ENCODE results near the gene ELFN1. TPM values are rescaled to one million over a fixed set of nuclear protein-coding genes. Genes with fewer than 3 reads are reported as not detected.

Gene ELFN1
- total RNA-seq, 4 donors from 2014 or later: 1.4 to 2.5 (median 1.9) TPM

GRCh38 chr7:1685000-1685624 lies 15.0 kb downstream of the ELFN1 start:
- no peaks in the 10 kb centered on the region for H3K27me3 ChIP-seq
- H3K36me3 ChIP-seq: no peaks in the 10 kb centered on the region
- DNase-seq (ENCODE audit: low spot score in 2 of 2): no peak
- no peak overlapping the region for H3K4me3 ChIP-seq
- H3K4me1 ChIP-seq: no peaks in the 10 kb centered on the region
- 97% methylated on average over 1 of the region's 1 CpG for WGBS
- H3K9me3 ChIP-seq: peaks cover 7% of the 10 kb centered on the region
- H3K27ac ChIP-seq: no peak overlapping the region
- TF ChIP-seq POLR2AphosphoS5 (IDR thresholded peaks at IDR 0.05) (no peak), POLR2A (IDR thresholded peaks at IDR 0.05) (no peak), EP300 (IDR thresholded peaks at IDR 0.05) (no peak), CTCF (IDR thresholded peaks at IDR 0.05) (no peak)

GRCh38 chr7:1688542-1688941 lies 18.5 kb downstream of the ELFN1 start:
- peaks cover 14% of the 10 kb centered on the region for H3K27me3 ChIP-seq
- no peak for DNase-seq (ENCODE audit: low spot score in 2 of 2)
- H3K4me1 ChIP-seq: no peaks in the 10 kb centered on the region
- no peak for TF ChIP-seq EP300 (IDR thresholded peaks at IDR 0.05)
- TF ChIP-seq CTCF (IDR thresholded peaks at IDR 0.05): no peak
- TF ChIP-seq POLR2A (IDR thresholded peaks at IDR 0.05): no peak
- TF ChIP-seq POLR2AphosphoS5 (IDR thresholded peaks at IDR 0.05): no peak
- no peak overlapping the region for H3K4me3 ChIP-seq
- no peaks in the 10 kb centered on the region for H3K36me3 ChIP-seq
- peaks cover 7% of the 10 kb centered on the region for H3K9me3 ChIP-seq
- no peak overlapping the region for H3K27ac ChIP-seq

- Histone ChIP-seq H3K9me3 (peaks cover 7% of the 10 kb centered on the region), H3K36me3 (no peaks in the 10 kb centered on the region), H3K27ac (no peak overlapping the region), H3K4me3 (no peak overlapping the region), H3K27me3 (peaks cover 22% of the 10 kb centered on the region), H3K4me1 (no peaks in the 10 kb centered on the region)
- peak in 1 of 2 donors; percentile 18 for DNase-seq (ENCODE audit: low spot score in 2 of 2)
- 92% methylated on average over 3 of the region's 3 CpGs for WGBS
- TF ChIP-seq EP300 (IDR thresholded peaks at IDR 0.05): no peak
- no peak for TF ChIP-seq POLR2A (IDR thresholded peaks at IDR 0.05)
- TF ChIP-seq POLR2AphosphoS5 (IDR thresholded peaks at IDR 0.05): no peak
- no peak for TF ChIP-seq CTCF (IDR thresholded peaks at IDR 0.05)
These were observed 19.2 kb downstream of the ELFN1 start for GRCh38 chr7:1689311-1689710.

GRCh38 chr7:1690359-1690958 lies 20.4 kb downstream of the ELFN1 start:
- no peak overlapping the region for H3K4me3 ChIP-seq
- WGBS: 94% methylated on average over 1 of the region's 1 CpG
- no peak for TF ChIP-seq CTCF (IDR thresholded peaks at IDR 0.05)
- TF ChIP-seq POLR2AphosphoS5 (IDR thresholded peaks at IDR 0.05): no peak
- TF ChIP-seq POLR2A (IDR thresholded peaks at IDR 0.05): no peak
- TF ChIP-seq EP300 (IDR thresholded peaks at IDR 0.05): no peak
- H3K27me3 ChIP-seq: peaks cover 32% of the 10 kb centered on the region
- no peaks in the 10 kb centered on the region for H3K9me3 ChIP-seq
- H3K27ac ChIP-seq: no peak overlapping the region
- DNase-seq (ENCODE audit: low spot score in 2 of 2): no peak
- H3K4me1 ChIP-seq: no peaks in the 10 kb centered on the region
- H3K36me3 ChIP-seq: no peaks in the 10 kb centered on the region

- no peak for TF ChIP-seq POLR2A (IDR thresholded peaks at IDR 0.05)
- TF ChIP-seq CTCF (IDR thresholded peaks at IDR 0.05): no peak
- TF ChIP-seq EP300 (IDR thresholded peaks at IDR 0.05): no peak
- no peak for TF ChIP-seq POLR2AphosphoS5 (IDR thresholded peaks at IDR 0.05)
- Histone ChIP-seq H3K36me3 (no peaks in the 10 kb centered on the region), H3K4me3 (no peak overlapping the region), H3K9me3 (no peaks in the 10 kb centered on the region), H3K4me1 (no peaks in the 10 kb centered on the region), H3K27ac (no peak overlapping the region), H3K27me3 (peaks cover 32% of the 10 kb centered on the region)
- peak; percentile 35 to 67 for DNase-seq (ENCODE audit: low spot score in 2 of 2)
- WGBS: 79% methylated on average over 7 of the region's 8 CpGs
These were observed 21.0 kb downstream of the ELFN1 start for GRCh38 chr7:1691096-1691495.
